ENCODE results near the gene TTC12. TPM values are rescaled to one million over a fixed set of nuclear protein-coding genes. Genes with fewer than 3 reads are reported as not detected.

The TTC12 gene
- polyA plus RNA-seq, 1 donor from 2014 or later = 4.2 TPM

GRCh38 chr11:113373981-113374560 is 59.7 kb downstream of the TTC12 start:
- H3K9ac ChIP-seq (ENCODE audit: low read length) = no peak overlapping the region
- H3K36me3 ChIP-seq (ENCODE audit: insufficient read depth, low read length) = no peaks in the 10 kb centered on the region
- no peak overlapping the region for H3K27ac ChIP-seq (ENCODE audit: low read length)
- H4K20me1 ChIP-seq (ENCODE audit: insufficient read depth) = no peaks in the 10 kb centered on the region
- TF ChIP-seq SMC3 (conservative IDR thresholded peaks at IDR 0.05; ENCODE audit: poor library complexity) (no peak), CTCF (IDR thresholded peaks at IDR 0.05; ENCODE audit: poor library complexity, severe bottlenecking) (no peak), EP300 (conservative IDR thresholded peaks at IDR 0.05; ENCODE audit: poor library complexity, severe bottlenecking) (no peak), REST (IDR thresholded peaks at IDR 0.05; ENCODE audit: borderline replicate concordance) (no peak), POLR2AphosphoS5 (IDR thresholded peaks at IDR 0.05) (no peak), EZH2 (IDR thresholded peaks at IDR 0.05; ENCODE audit: borderline replicate concordance, insufficient read depth, low read length, poor library complexity, severe bottlenecking) (no peak), MXI1 (conservative IDR thresholded peaks at IDR 0.05; ENCODE audit: poor library complexity, severe bottlenecking) (no peak), TAF1 (IDR thresholded peaks at IDR 0.05; ENCODE audit: low read depth) (no peak), RAD21 (conservative IDR thresholded peaks at IDR 0.05) (no peak)
- no peaks in the 10 kb centered on the region for H3F3A ChIP-seq (ENCODE audit: insufficient read depth, low read length, poor library complexity, severe bottlenecking)
- no peak overlapping the region for H3K4me3 ChIP-seq (ENCODE audit: low read length)
- H3K4me2 ChIP-seq (ENCODE audit: low read length) = no peak overlapping the region
- H3K79me2 ChIP-seq (replicated peaks; ENCODE audit: insufficient read depth, low read length) = no peaks in the 10 kb centered on the region
- H3K27me3 ChIP-seq (ENCODE audit: insufficient read depth, low read depth, low read length) = no peaks in the 10 kb centered on the region
- no peaks in the 10 kb centered on the region for H3K9me3 ChIP-seq (ENCODE audit: low read length)
- H2AFZ ChIP-seq (ENCODE audit: low read depth, low read length) = no peak overlapping the region
- H3K9me2 ChIP-seq (ENCODE audit: insufficient read depth, low read length) = no peaks in the 10 kb centered on the region

GRCh38 chr11:113375402-113375801 is 61.0 kb downstream of the TTC12 start:
- H3K9me2 ChIP-seq (ENCODE audit: insufficient read depth, low read length) = no peaks in the 10 kb centered on the region

More at GRCh38 chr11:113375402-113375801, 61.0 kb downstream of the TTC12 start:
- H4K20me1 ChIP-seq (ENCODE audit: insufficient read depth) = no peaks in the 10 kb centered on the region
- H3K4me3 ChIP-seq (ENCODE audit: low read length) = no peak overlapping the region
- no peak overlapping the region for H3K9ac ChIP-seq (ENCODE audit: low read length)
- no peaks in the 10 kb centered on the region for H3K36me3 ChIP-seq (ENCODE audit: insufficient read depth, low read length)
- H3K9me3 ChIP-seq (ENCODE audit: low read length) = no peaks in the 10 kb centered on the region
- TF ChIP-seq TAF1 (IDR thresholded peaks at IDR 0.05; ENCODE audit: low read depth) = no peak
- no peak for TF ChIP-seq MXI1 (conservative IDR thresholded peaks at IDR 0.05; ENCODE audit: poor library complexity, severe bottlenecking)
- no peak for TF ChIP-seq EZH2 (IDR thresholded peaks at IDR 0.05; ENCODE audit: borderline replicate concordance, insufficient read depth, low read length, poor library complexity, severe bottlenecking)
- TF ChIP-seq RAD21 (conservative IDR thresholded peaks at IDR 0.05) = no peak
- no peak for TF ChIP-seq SMC3 (conservative IDR thresholded peaks at IDR 0.05; ENCODE audit: poor library complexity)
- TF ChIP-seq REST (IDR thresholded peaks at IDR 0.05; ENCODE audit: borderline replicate concordance) = no peak
- TF ChIP-seq CTCF (IDR thresholded peaks at IDR 0.05; ENCODE audit: poor library complexity, severe bottlenecking) = no peak
- TF ChIP-seq POLR2AphosphoS5 (IDR thresholded peaks at IDR 0.05) = no peak
- no peak for TF ChIP-seq EP300 (conservative IDR thresholded peaks at IDR 0.05; ENCODE audit: poor library complexity, severe bottlenecking)
- no peaks in the 10 kb centered on the region for H3K27me3 ChIP-seq (ENCODE audit: insufficient read depth, low read depth, low read length)
- no peak overlapping the region for H3K4me2 ChIP-seq (ENCODE audit: low read length)
- no peak overlapping the region for H3K27ac ChIP-seq (ENCODE audit: low read length)
- H3F3A ChIP-seq (ENCODE audit: insufficient read depth, low read length, poor library complexity, severe bottlenecking) = no peaks in the 10 kb centered on the region
- no peak overlapping the region for H2AFZ ChIP-seq (ENCODE audit: low read depth, low read length)
- no peaks in the 10 kb centered on the region for H3K79me2 ChIP-seq (replicated peaks; ENCODE audit: insufficient read depth, low read length)
